Liver (tissue), 9 donors: Measurements from ENCODE around the gene NF2. TPM values are rescaled to one million over a fixed set of nuclear protein-coding genes. Genes with fewer than 3 reads are reported as not detected.

Source experiments
- DNase-seq: peaks from one replicate; pipeline ENCODE4 v3.0.0-alpha.2; 2017; ENCODE audit warnings: low spot score
- H3K27ac ChIP-seq, 2 donors: one replicate each; pipeline ENCODE4 v1.7.0; 2013; ENCODE audit warnings: inconsistent platforms in 2 of 2, low read length in 2 of 2, control low read depth in 1 of 2, low read depth in 1 of 2, mild to moderate bottlenecking in 1 of 2
- H3K27me3 ChIP-seq, 4 donors: one replicate each; pipeline versions ENCODE4 v1.6.1 to v1.7.0; 2013; ENCODE audit warnings: low read length in 3 of 4, inconsistent platforms in 1 of 4, mild to moderate bottlenecking in 1 of 4, moderate library complexity in 1 of 4; ENCODE audit not compliant: control insufficient read depth in 4 of 4, insufficient read depth in 4 of 4
- H3K36me3 ChIP-seq, 4 donors: one replicate each; pipeline versions ENCODE4 v1.6.1 to v1.7.0; 2013; ENCODE audit warnings: low read length in 3 of 4, mild to moderate bottlenecking in 3 of 4, low read depth in 1 of 4, moderate library complexity in 1 of 4; ENCODE audit not compliant: control insufficient read depth in 4 of 4, insufficient read depth in 3 of 4
- H3K4me1 ChIP-seq, 4 donors: one replicate each; pipeline versions ENCODE4 v1.6.1 to v1.7.0; 2013; ENCODE audit warnings: low read length in 3 of 4, mild to moderate bottlenecking in 3 of 4, moderate library complexity in 1 of 4; ENCODE audit not compliant: control insufficient read depth in 4 of 4, insufficient read depth in 4 of 4
- H3K4me3 ChIP-seq, 3 donors: one replicate each; pipeline versions ENCODE4 v1.6.1 to v1.7.0; 2013; ENCODE audit warnings: low read length in 3 of 3, control low read depth in 1 of 3, low read depth in 1 of 3, mild to moderate bottlenecking in 1 of 3
- H3K9ac ChIP-seq, 2 donors: one replicate each; pipeline ENCODE4 v1.7.0; 2013; ENCODE audit warnings: low read length in 2 of 2, mild to moderate bottlenecking in 2 of 2, moderate library complexity in 2 of 2, control low read depth in 1 of 2, low read depth in 1 of 2
- H3K9me3 ChIP-seq, 4 donors: one replicate each; pipeline versions ENCODE4 v1.6.1 to v1.7.0; 2013; ENCODE audit warnings: low read length in 3 of 4; ENCODE audit not compliant: control insufficient read depth in 4 of 4
- CTCF ChIP-seq: fragments of 150-350 bp; IDR thresholded peaks from 2 replicates; pipeline ENCODE4 v1.5.1; 2017; ENCODE audit warnings: improper control_type of control experiment, low read depth, low read length; ENCODE audit not compliant: missing input control
- FOXA2 ChIP-seq: IDR thresholded peaks from 2 replicates; pipeline ENCODE4 v1.6.1; 2016; ENCODE audit warnings: antibody characterized with exemption
- HNF4A ChIP-seq, 2 donors: conservative IDR thresholded peaks; 2 replicates each; pipeline ENCODE4 v1.6.1; 2016; ENCODE audit warnings: antibody characterized with exemption in 2 of 2, mild to moderate bottlenecking in 2 of 2
- HNF4G ChIP-seq: IDR thresholded peaks from 2 replicates; pipeline ENCODE4 v1.6.1; 2016; ENCODE audit warnings: antibody characterized with exemption
- JUND ChIP-seq, 2 donors: IDR thresholded peaks; 2 replicates each; pipeline ENCODE4 v1.6.1; 2016; ENCODE audit warnings: antibody characterized with exemption in 2 of 2
- RAD21 ChIP-seq, 2 donors: IDR thresholded peaks; 2 replicates each; pipeline ENCODE4 v1.6.1; 2016; ENCODE audit warnings: antibody characterized with exemption in 2 of 2, mild to moderate bottlenecking in 2 of 2
- RXRA ChIP-seq, 2 donors: IDR thresholded peaks; 2 replicates each; pipeline ENCODE4 v1.6.1; 2017 to 2018; ENCODE audit warnings: antibody characterized with exemption in 2 of 2, mild to moderate bottlenecking in 1 of 2
- SP1 ChIP-seq: IDR thresholded peaks from 2 replicates; pipeline ENCODE4 v1.6.1; 2018; ENCODE audit warnings: antibody characterized with exemption, mild to moderate bottlenecking
- TAF1 ChIP-seq: conservative IDR thresholded peaks from 2 replicates; pipeline ENCODE4 v1.6.1; 2016; ENCODE audit warnings: antibody characterized with exemption, mild to moderate bottlenecking
- YY1 ChIP-seq: IDR thresholded peaks from 2 replicates; pipeline ENCODE4 v1.6.1; 2016; ENCODE audit warnings: antibody characterized with exemption, mild to moderate bottlenecking
- WGBS: extraction: QIAGEN DNeasy Blood & Tissue Kit; methylation state at CpG from one replicate; pipeline ENCODE4 v1.1.7; 2013; 5-methylcytosine and 5-hydroxymethylcytosine counted together
- polyA plus RNA-seq, 2 donors: library from polyadenylated mRNA; stranded (reverse) in 1 of 2; unstranded in 1 of 2; fragments of 200-250 nt in 1 of 2; fragments of >200 nt in 1 of 2; fragmentation: Nextera tagmentation in 1 of 2; extraction: Ambion mirVana in 1 of 2; gene quantifications; one replicate each; pipeline versions ENCODE4 v1.2.1 to v1.2.3, GENCODE V29; 2013 to 2015
- total RNA-seq, 2 donors: library from RNA; depleted of rRNA; stranded (reverse); fragments of >200 nt; gene quantifications; one replicate each; pipeline ENCODE4 v1.2.3, GENCODE V29; 2014
- TF ChIP-seq, protein P1 (sequence below): IDR thresholded peaks from 2 replicates; pipeline ENCODE4 v1.6.1; 2016; ENCODE audit warnings: antibody characterized with exemption
- TF ChIP-seq, protein P2 (sequence below): IDR thresholded peaks from 2 replicates; pipeline ENCODE4 v1.6.1; 2016; ENCODE audit warnings: antibody characterized with exemption
- donor health status: healthy.
- donor health status: healthy.
- donor health status: healthy.
- donor health status: healthy.
- donor health status: healthy.

Gene NF2
- total and polyA plus RNA-seq, 4 donors: 6.2 to 25.2 (median 11.2) TPM

GRCh38 chr22:29738118-29738815 is 134.8 kb downstream of the NF2 start:
- no peak overlapping the region for H3K4me3 ChIP-seq
- no peaks in the 10 kb centered on the region for H3K27me3 ChIP-seq
- DNase-seq: no peak
- no peaks in the 10 kb centered on the region for H3K4me1 ChIP-seq
- peaks cover 2 to 32% (median 7%) of the 10 kb centered on the region in 4 donors for H3K36me3 ChIP-seq
- H3K9me3 ChIP-seq: no peaks in the 10 kb centered on the region
- no peak for TF ChIP-seq YY1
- TF ChIP-seq RXRA (IDR thresholded peaks at IDR 0.05): no peak
- no peak for TF ChIP-seq HNF4G
- TF ChIP-seq, protein P1, sequence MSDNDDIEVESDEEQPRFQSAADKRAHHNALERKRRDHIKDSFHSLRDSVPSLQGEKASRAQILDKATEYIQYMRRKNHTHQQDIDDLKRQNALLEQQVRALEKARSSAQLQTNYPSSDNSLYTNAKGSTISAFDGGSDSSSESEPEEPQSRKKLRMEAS: no peak
- no peak for TF ChIP-seq SP1
- TF ChIP-seq HNF4A (conservative IDR thresholded peaks at IDR 0.05): no peak
- WGBS: 88% methylated on average over 15 of the region's 15 CpGs
- no peak overlapping the region for H3K27ac ChIP-seq
- no peak overlapping the region for H3K9ac ChIP-seq

DNA sequence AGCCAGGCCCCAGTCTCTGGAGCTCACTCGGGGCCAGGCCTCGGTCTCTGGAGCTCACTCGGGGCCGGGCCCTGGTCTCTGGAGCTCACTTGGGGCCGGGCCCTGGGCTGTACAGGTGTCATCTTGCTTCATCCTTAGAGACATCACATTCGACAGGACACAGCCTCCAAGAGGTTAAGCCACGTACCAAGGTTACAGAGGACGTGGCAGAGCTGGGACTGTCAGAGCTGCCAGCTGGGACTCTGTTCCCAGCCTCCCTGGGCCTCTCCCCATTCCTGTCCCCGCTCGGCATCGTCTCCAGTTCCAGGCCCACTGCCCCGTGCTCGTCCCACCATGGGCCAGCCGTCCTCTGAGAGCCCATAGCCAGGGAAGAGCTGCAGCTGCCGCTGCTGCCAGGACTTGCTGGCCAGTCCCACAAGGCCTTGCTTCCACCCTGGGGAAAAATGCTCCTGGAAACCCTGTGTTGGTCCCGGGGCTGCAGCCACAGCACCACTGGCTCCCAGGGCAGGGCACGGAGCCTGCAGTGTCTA is 136.0 kb downstream of the NF2 start:
- H3K4me1 ChIP-seq: no peaks in the 10 kb centered on the region
- WGBS: 93% methylated on average over 17 of the region's 17 CpGs
- peaks cover 0 to 31% (median 5%) of the 10 kb centered on the region in 4 donors for H3K36me3 ChIP-seq
- no peaks in the 10 kb centered on the region for H3K27me3 ChIP-seq
- no peak overlapping the region for H3K27ac ChIP-seq
- H3K4me3 ChIP-seq: no peak overlapping the region
- H3K9ac ChIP-seq: no peak overlapping the region
- TF ChIP-seq SP1: no peak
- no peak for TF ChIP-seq YY1
- TF ChIP-seq, protein P2, sequence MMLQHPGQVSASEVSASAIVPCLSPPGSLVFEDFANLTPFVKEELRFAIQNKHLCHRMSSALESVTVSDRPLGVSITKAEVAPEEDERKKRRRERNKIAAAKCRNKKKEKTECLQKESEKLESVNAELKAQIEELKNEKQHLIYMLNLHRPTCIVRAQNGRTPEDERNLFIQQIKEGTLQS: no peak
- no peak for TF ChIP-seq HNF4A (conservative IDR thresholded peaks at IDR 0.05)
- no peak for TF ChIP-seq JUND (IDR thresholded peaks at IDR 0.05)
- TF ChIP-seq RAD21 (IDR thresholded peaks at IDR 0.05): no peak
- DNase-seq: no peak
- H3K9me3 ChIP-seq: no peaks in the 10 kb centered on the region

GRCh38 chr22:29740216-29740615 is 136.8 kb downstream of the NF2 start:
- WGBS: 96% methylated on average over 5 of the region's 5 CpGs
- peaks cover 0 to 36% (median 5%) of the 10 kb centered on the region in 4 donors for H3K36me3 ChIP-seq
- no peak overlapping the region for H3K4me3 ChIP-seq
- H3K9me3 ChIP-seq: no peaks in the 10 kb centered on the region
- H3K27me3 ChIP-seq: no peaks in the 10 kb centered on the region
- TF ChIP-seq JUND (IDR thresholded peaks at IDR 0.05) (no peak), TAF1 (no peak), SP1 (no peak), FOXA2 (no peak), CTCF (no peak)
- no peak for DNase-seq
- H3K27ac ChIP-seq: no peak overlapping the region
- H3K9ac ChIP-seq: no peak overlapping the region
- no peaks in the 10 kb centered on the region for H3K4me1 ChIP-seq
